ENCODE data around the gene CADPS.
A peak's percentile ranks its signal among the peaks of the same experiment; 100 is the strongest.

GRCh38 chr3:62622553-62623174, 252.6 kb downstream of the CADPS start:
- TF ChIP-seq CTCF (IDR thresholded peaks at IDR 0.05) = peak; percentile 48
- no peak for TF ChIP-seq ZNF121 (CRISPR knock-in tag; IDR thresholded peaks at IDR 0.05)
- no peak for TF ChIP-seq ETV6 (CRISPR knock-in tag; IDR thresholded peaks at IDR 0.05)
- TF ChIP-seq NR3C1 (CRISPR knock-in tag; conservative IDR thresholded peaks at IDR 0.05; ENCODE audit: low read depth) = no peak
- no peak for TF ChIP-seq E2F4 (CRISPR knock-in tag; IDR thresholded peaks at IDR 0.05; ENCODE audit: borderline replicate concordance, low read depth)
- no peak for TF ChIP-seq RELA (CRISPR knock-in tag; IDR thresholded peaks at IDR 0.05; ENCODE audit: borderline replicate concordance)
- no peak for TF ChIP-seq MAX (CRISPR knock-in tag; IDR thresholded peaks at IDR 0.05)
- TF ChIP-seq IRF1 (CRISPR knock-in tag; IDR thresholded peaks at IDR 0.05) = no peak
- TF ChIP-seq STAT6 (CRISPR knock-in tag; conservative IDR thresholded peaks at IDR 0.05; ENCODE audit: low read depth) = no peak
